GM12873 (cell line): ENCODE results near the gene FFAR3.

Experiments used
- TF ChIP-seq, protein P1 (sequence below): IDR thresholded peaks from 2 replicates; pipeline ENCODE4 v1.5.1; 2012; ENCODE audit warnings: low read depth, mild to moderate bottlenecking, moderate library complexity, low read length, control low read depth; ENCODE audit not compliant: insufficient read depth; ENCODE audit errors: missing control alignments

The FFAR3 gene

DNA sequence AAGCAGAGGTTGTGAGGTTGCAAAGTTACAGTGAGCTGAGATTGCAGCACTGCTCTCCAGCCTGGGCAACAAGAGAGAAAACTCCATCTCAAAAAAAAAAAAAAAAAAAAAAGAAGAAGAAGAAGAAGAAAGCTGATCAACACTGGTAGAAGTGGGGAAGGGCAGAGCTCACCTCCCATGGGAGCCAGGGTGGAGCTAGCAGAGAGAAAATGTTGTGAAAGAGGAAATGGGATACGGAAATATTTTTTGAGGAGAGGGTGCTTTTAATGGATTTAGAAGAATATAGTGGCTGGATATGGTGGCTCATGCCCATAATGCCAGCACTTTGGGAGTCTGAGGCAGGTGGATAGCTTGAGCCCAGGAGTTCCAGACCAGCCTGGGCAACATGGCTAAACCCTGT lies 19.4 kb downstream of the FFAR3 start:
- TF ChIP-seq, protein P1, sequence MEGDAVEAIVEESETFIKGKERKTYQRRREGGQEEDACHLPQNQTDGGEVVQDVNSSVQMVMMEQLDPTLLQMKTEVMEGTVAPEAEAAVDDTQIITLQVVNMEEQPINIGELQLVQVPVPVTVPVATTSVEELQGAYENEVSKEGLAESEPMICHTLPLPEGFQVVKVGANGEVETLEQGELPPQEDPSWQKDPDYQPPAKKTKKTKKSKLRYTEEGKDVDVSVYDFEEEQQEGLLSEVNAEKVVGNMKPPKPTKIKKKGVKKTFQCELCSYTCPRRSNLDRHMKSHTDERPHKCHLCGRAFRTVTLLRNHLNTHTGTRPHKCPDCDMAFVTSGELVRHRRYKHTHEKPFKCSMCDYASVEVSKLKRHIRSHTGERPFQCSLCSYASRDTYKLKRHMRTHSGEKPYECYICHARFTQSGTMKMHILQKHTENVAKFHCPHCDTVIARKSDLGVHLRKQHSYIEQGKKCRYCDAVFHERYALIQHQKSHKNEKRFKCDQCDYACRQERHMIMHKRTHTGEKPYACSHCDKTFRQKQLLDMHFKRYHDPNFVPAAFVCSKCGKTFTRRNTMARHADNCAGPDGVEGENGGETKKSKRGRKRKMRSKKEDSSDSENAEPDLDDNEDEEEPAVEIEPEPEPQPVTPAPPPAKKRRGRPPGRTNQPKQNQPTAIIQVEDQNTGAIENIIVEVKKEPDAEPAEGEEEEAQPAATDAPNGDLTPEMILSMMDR: no peak

DNA sequence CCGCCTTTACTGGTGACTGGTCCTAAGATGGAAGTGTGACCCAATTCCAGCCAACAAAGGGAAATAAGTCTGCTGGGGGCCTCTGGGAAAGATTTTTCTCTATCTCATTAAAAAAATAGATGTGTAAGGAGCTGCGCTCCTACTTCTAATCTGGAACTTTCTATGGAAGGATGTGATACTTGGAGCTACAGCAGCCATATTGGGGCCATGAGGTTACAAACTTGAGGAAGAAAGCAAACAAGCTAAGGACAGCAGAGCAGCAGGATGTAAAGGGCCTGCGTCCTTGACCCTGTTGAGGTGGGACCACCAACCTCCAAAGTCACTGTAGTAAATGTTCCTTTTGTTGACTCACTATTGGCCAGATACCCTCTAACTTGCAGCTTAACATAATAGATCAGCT lies 20.1 kb downstream of the FFAR3 start:
- TF ChIP-seq, protein P1: no peak

DNA sequence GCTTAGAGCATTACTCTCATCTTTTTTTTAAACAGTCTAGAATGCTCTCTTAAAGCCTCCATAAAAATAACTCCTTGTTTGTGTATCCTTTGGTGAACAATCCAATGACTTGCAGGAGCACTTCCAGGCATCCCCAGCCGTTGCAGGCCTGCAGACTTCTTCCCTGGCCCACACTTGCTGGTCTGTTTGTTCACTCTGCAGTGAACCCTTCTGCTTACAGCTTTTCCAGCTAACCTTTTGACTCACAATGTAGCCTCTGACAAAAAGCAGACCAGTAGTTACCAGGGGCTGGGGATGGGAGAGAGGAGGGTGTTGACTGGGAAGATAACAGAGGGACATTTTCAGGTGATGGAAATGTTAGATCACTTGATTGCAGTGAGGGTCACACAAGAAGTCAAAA lies 21.7 kb downstream of the FFAR3 start:
- TF ChIP-seq, protein P1: no peak

DNA sequence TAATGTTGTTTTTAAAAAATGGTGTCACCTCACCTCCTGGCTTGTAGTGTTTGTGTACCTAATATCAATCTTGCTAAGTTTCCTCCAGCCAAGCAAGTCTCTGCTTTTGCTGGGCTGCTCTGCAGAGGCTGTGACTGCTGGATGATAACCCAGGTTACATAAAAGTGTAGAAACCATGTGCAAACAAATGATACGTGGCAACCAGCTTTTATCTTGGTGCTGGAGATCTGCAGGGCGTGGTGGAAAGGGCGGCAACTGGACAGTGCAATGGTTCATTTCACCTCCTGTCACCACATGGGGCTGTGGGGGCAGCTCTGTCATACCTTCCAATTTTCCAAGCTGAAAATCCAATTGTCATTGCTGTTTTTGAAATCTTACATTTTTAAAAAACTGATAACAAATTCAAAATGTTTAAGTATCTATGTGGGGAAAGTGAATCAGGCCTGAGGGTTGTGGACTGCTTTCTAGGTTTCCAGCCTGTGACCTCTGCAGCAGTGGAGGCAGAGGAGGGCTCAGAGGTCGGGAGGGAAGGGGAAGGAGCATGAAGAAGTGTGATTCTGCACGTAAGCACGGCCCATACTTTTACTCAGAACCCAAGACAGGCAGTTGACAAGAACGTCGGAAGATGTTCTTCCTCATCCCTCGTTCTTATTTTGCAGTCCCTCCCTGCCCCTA lies 22.3 kb downstream of the FFAR3 start:
- TF ChIP-seq, protein P1: no peak

DNA sequence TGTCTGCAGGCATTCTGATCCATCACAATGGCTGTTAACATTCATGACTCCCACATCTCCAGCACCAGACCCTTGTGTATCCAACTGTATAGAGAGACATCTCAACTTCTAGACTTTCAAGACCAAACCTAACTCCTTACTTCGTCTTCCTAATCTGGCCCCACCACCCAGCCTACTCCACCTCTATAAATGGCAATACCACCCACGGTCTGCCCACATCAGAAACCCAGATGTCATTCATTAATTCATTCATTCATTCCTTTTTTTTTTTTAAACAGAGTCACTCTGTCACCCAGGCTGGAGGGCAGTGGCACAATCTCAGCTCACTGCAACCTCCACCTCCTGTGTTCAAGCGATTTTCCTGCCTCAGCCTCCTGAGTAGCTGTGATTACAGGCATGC lies 23.1 kb downstream of the FFAR3 start:
- TF ChIP-seq, protein P1: no peak

DNA sequence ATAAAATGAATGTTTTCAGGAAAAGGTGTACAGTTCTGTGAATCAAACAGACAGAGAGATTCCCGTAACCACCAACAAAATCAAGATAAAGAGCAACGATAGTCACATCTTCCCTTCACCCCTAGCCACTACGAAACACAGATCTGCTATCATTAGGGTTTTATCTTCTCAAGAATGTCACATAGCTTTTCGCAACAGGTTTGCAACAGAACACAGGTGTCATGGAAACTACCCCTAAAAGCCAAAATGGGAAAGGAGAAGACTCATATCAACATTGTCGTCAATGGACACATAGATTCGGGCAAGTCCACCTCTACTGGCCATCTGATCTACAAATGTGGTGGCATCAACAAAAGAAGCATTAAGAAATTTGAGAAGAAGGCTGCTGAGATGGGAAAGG lies 23.7 kb downstream of the FFAR3 start:
- TF ChIP-seq, protein P1: no peak

DNA sequence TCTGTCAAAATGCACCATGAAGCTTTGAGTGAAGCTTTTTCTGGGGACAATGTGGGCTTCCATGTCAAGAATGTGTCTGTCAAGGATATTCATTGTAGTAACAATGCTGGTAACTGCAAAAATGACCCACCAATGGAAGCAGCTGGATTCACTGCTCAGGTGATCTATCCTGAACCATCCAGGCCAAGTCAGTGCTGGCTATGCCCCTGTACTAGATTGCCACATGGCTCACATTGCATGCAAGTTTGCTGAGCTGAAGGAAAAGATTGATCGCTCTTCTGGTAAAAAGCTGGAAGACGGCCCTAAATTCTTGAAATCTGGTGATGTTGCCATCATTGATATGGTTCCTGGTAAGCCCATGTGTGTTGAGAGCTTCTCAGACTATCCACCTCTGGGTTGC lies 25.3 kb downstream of the FFAR3 start:
- TF ChIP-seq, protein P1: no peak
